ACC112 (cell line): Measurements from ENCODE around the gene ZNF326.
"Not testable (repeated sequence)": the region's sequence is repeated elsewhere in the genome, so short reads cannot be mapped to it uniquely, and the experiment has no call there.

ENCODE experiments used
- H2AFZ ChIP-seq: fragments of 200-600 bp; sonication (generic); one replicate; pipeline ENCODE4 v1.6.0; 2017; ENCODE audit warnings: antibody characterized with exemption, low read length; ENCODE audit not compliant: unreplicated experiment
- H3K27ac ChIP-seq: fragments of 200-600 bp; sonication (generic); 2 replicates; pipeline ENCODE4 v1.5.1; 2014; ENCODE audit warnings: low read depth, mild to moderate bottlenecking, antibody characterized with exemption, low read length, moderate library complexity
- H3K27me3 ChIP-seq: fragments of 200-600 bp; sonication (generic); 2 replicates; pipeline ENCODE4 v1.6.1; 2014; ENCODE audit warnings: mild to moderate bottlenecking, antibody characterized with exemption, low read length, moderate library complexity, mixed read lengths; ENCODE audit not compliant: insufficient read depth
- H3K36me3 ChIP-seq: fragments of 200-600 bp; sonication (generic); 2 replicates; pipeline ENCODE4 v1.6.1; 2016; ENCODE audit warnings: mild to moderate bottlenecking, antibody characterized with exemption, low read length, moderate library complexity, mixed read lengths; ENCODE audit not compliant: insufficient read depth
- H3K4me1 ChIP-seq: fragments of 200-600 bp; sonication (generic); one replicate; pipeline ENCODE4 v1.6.1; 2016; ENCODE audit warnings: low read length, mixed read lengths; ENCODE audit not compliant: insufficient read depth, unreplicated experiment, control insufficient read depth
- H3K4me3 ChIP-seq: fragments of 200-600 bp; sonication (generic); 2 replicates; pipeline ENCODE4 v1.5.1; 2014; ENCODE audit warnings: mild to moderate bottlenecking, low read depth, low read length
- H3K79me2 ChIP-seq: fragments of 200-600 bp; sonication (generic); one replicate; pipeline ENCODE4 v1.6.0; 2016; ENCODE audit warnings: low read length; ENCODE audit not compliant: control insufficient read depth, unreplicated experiment, insufficient read depth

Gene ZNF326

GRCh38 chr1:90045853-90046563 lies 51.1 kb downstream of the ZNF326 start:
- no peak overlapping the region for H3K27ac ChIP-seq

GRCh38 chr1:90046635-90047034 lies 51.7 kb downstream of the ZNF326 start:
- H3K27ac ChIP-seq = no peak overlapping the region

More at GRCh38 chr1:90045853-90046563, 51.1 kb downstream of the ZNF326 start:
- Histone ChIP-seq H3K4me1 (no peaks in the 10 kb centered on the region), H3K36me3 (no peaks in the 10 kb centered on the region), H3K27me3 (peaks cover 3% of the 10 kb centered on the region; the same call in 1 of the 2 replicates), H2AFZ (no peak overlapping the region), H3K4me3 (no peak overlapping the region), H3K79me2 (no peaks in the 10 kb centered on the region)

GRCh38 chr1:90048043-90048442 lies 53.1 kb downstream of the ZNF326 start:
- H3K4me3 ChIP-seq = no peak overlapping the region

More at GRCh38 chr1:90046635-90047034, 51.7 kb downstream of the ZNF326 start:
- H3K79me2 ChIP-seq = no peaks in the 10 kb centered on the region
- H2AFZ ChIP-seq = no peak overlapping the region
- H3K27me3 ChIP-seq = peaks cover 8% of the 10 kb centered on the region
- no peaks in the 10 kb centered on the region for H3K36me3 ChIP-seq
- H3K4me3 ChIP-seq = no peak overlapping the region
- H3K4me1 ChIP-seq = no peaks in the 10 kb centered on the region

GRCh38 chr1:90062700-90063643 lies 68.1 kb downstream of the ZNF326 start:
- H3K27ac ChIP-seq, H2AFZ ChIP-seq, H3K36me3 ChIP-seq, H3K4me3 ChIP-seq, H3K4me1 ChIP-seq, H3K79me2 ChIP-seq: not testable (repeated sequence)
- H3K27me3 ChIP-seq = peaks cover 33% of the 10 kb centered on the region

More at GRCh38 chr1:90048043-90048442, 53.1 kb downstream of the ZNF326 start:
- Histone ChIP-seq H3K36me3 (no peaks in the 10 kb centered on the region), H2AFZ (no peak overlapping the region), H3K27ac (no peak overlapping the region), H3K27me3 (peaks cover 16% of the 10 kb centered on the region), H3K4me1 (no peaks in the 10 kb centered on the region), H3K79me2 (no peaks in the 10 kb centered on the region)

- H3K27ac ChIP-seq, H2AFZ ChIP-seq, H3K36me3 ChIP-seq, H3K4me3 ChIP-seq, H3K79me2 ChIP-seq, H3K4me1 ChIP-seq: not testable (repeated sequence)
- peaks cover 41% of the 10 kb centered on the region for H3K27me3 ChIP-seq
These were observed 69.2 kb downstream of the ZNF326 start for GRCh38 chr1:90064109-90064508.

GRCh38 chr1:90067194-90067931 lies 72.5 kb downstream of the ZNF326 start:
- Histone ChIP-seq H2AFZ (no peak overlapping the region), H3K4me1 (no peaks in the 10 kb centered on the region), H3K27me3 (peaks cover 62% of the 10 kb centered on the region), H3K79me2 (no peaks in the 10 kb centered on the region), H3K4me3 (no peak overlapping the region), H3K36me3 (no peaks in the 10 kb centered on the region), H3K27ac (no peak overlapping the region)

GRCh38 chr1:90068611-90069280 lies 73.8 kb downstream of the ZNF326 start:
- Histone ChIP-seq H2AFZ (no peak overlapping the region), H3K4me1 (no peaks in the 10 kb centered on the region), H3K27ac (no peak overlapping the region), H3K79me2 (no peaks in the 10 kb centered on the region), H3K27me3 (peaks cover 71% of the 10 kb centered on the region), H3K4me3 (no peak overlapping the region), H3K36me3 (no peaks in the 10 kb centered on the region)

GRCh38 chr1:90074137-90074536 lies 79.2 kb downstream of the ZNF326 start:
- no peaks in the 10 kb centered on the region for H3K36me3 ChIP-seq
- H3K79me2 ChIP-seq = no peaks in the 10 kb centered on the region
- no peak overlapping the region for H3K27ac ChIP-seq
- H3K4me1 ChIP-seq = no peaks in the 10 kb centered on the region
- H3K4me3 ChIP-seq = no peak overlapping the region
- peaks cover 48% of the 10 kb centered on the region for H3K27me3 ChIP-seq
- H2AFZ ChIP-seq = no peak overlapping the region

- Histone ChIP-seq H3K4me3 (no peak overlapping the region), H3K4me1 (no peaks in the 10 kb centered on the region), H3K27me3 (peaks cover 47% of the 10 kb centered on the region), H2AFZ (no peak overlapping the region), H3K36me3 (no peaks in the 10 kb centered on the region), H3K27ac (no peak overlapping the region), H3K79me2 (no peaks in the 10 kb centered on the region)
These were observed 79.7 kb downstream of the ZNF326 start for GRCh38 chr1:90074566-90074965.

- Histone ChIP-seq H3K27ac (no peak overlapping the region), H3K36me3 (no peaks in the 10 kb centered on the region), H3K27me3 (peaks cover 42% of the 10 kb centered on the region), H3K4me1 (no peaks in the 10 kb centered on the region), H3K4me3 (no peak overlapping the region), H3K79me2 (no peaks in the 10 kb centered on the region), H2AFZ (no peak overlapping the region)
These were observed 80.1 kb downstream of the ZNF326 start for GRCh38 chr1:90074970-90075391.
